Measurements from ENCODE around the gene TOX4. TPM values are rescaled to one million over a fixed set of nuclear protein-coding genes. Genes with fewer than 3 reads are reported as not detected.

Gene TOX4
- total RNA-seq, 1 experiment from 2014 or later = 50.1 TPM

GRCh38 chr14:21476523-21476924, 471 bp upstream of the TOX4 start:
- Histone ChIP-seq H3K4me1 (ENCODE audit: control insufficient read depth, insufficient read depth, low read length) (peaks cover 6% of the 10 kb centered on the region), H3K27me3 (ENCODE audit: control insufficient read depth, insufficient read depth, low read length) (no peaks in the 10 kb centered on the region), H3K9me3 (ENCODE audit: control insufficient read depth, insufficient read depth, low read depth, low read length) (no peaks in the 10 kb centered on the region), H3K27ac (ENCODE audit: low read length) (peak overlapping the region; percentile 88), H3K36me3 (ENCODE audit: control insufficient read depth, insufficient read depth, low read length) (peaks cover 8% of the 10 kb centered on the region), H3K4me3 (ENCODE audit: low read depth in 2 of 2, low read length in 2 of 2) (peak overlapping the region; percentile 92 to 99)
- intact Hi-C loops (cut with micrococcal nuclease; ENCODE audit: unreplicated experiment) = no loop called here
- TF ChIP-seq CTCF (IDR thresholded peaks at IDR 0.05) = no peak
- peak; percentile 38; the same call in 1 of the 2 replicates for TF ChIP-seq POLR2AphosphoS5 (IDR thresholded peaks at IDR 0.05; ENCODE audit: low read depth, low read length)
- peak; percentile 86 for ATAC-seq
- no TSS peak for BruUV-seq (replicated peaks)
- in situ Hi-C loops (cut with HindIII; ENCODE audit: low pct_unique_long_range_greater_than_20kb, low sequenced_read_pairs) = no loop called here
- DNase-seq (ENCODE audit: low read depth, low spot score) = peak; percentile 18
- ChIA-PET POLR2A (interaction anchor here (0.5 to 0.6 kb wide), 4 partner anchors 11 to 1702 kb away, joined by 3 to 4 read pairs (median 3); no protein-coding TSS in a partner anchor), CTCF (no interaction called here)

- Histone ChIP-seq H3K36me3 (ENCODE audit: control insufficient read depth, insufficient read depth, low read length) (no peaks in the 10 kb centered on the region; the same call in 1 of the 2 replicates), H3K4me3 (ENCODE audit: low read depth in 2 of 2, low read length in 2 of 2) (no peak overlapping the region), H3K27me3 (ENCODE audit: control insufficient read depth, insufficient read depth, low read length) (no peaks in the 10 kb centered on the region), H3K9me3 (ENCODE audit: control insufficient read depth, insufficient read depth, low read depth, low read length) (no peaks in the 10 kb centered on the region), H3K4me1 (ENCODE audit: control insufficient read depth, insufficient read depth, low read length) (no peaks in the 10 kb centered on the region), H3K27ac (ENCODE audit: low read length) (no peak overlapping the region)
- in situ Hi-C loops (cut with HindIII; ENCODE audit: low pct_unique_long_range_greater_than_20kb, low sequenced_read_pairs) = no loop called here
- ChIA-PET POLR2A (interaction anchor here (0.6 kb wide), 1 partner anchor 9 kb away, joined by 3 read pairs; no protein-coding TSS in a partner anchor), CTCF (no interaction called here)
- intact Hi-C loops (cut with micrococcal nuclease; ENCODE audit: unreplicated experiment) = no loop called here
- DNase-seq (ENCODE audit: low read depth, low spot score) = no peak
- no peak for TF ChIP-seq POLR2AphosphoS5 (IDR thresholded peaks at IDR 0.05; ENCODE audit: low read depth, low read length)
- TF ChIP-seq TCF7L2 (IDR thresholded peaks at IDR 0.05; ENCODE audit: low read depth, low read length) = no peak
- TF ChIP-seq CTCF (IDR thresholded peaks at IDR 0.05) = no peak
- TF ChIP-seq SIN3A (IDR thresholded peaks at IDR 0.05; ENCODE audit: borderline replicate concordance, insufficient read depth, low read depth, low read length) = no peak
- no peak for TF ChIP-seq REST (IDR thresholded peaks at IDR 0.05; ENCODE audit: insufficient read depth in 1 of 2, low read depth in 2 of 2, low read length in 1 of 2)
- ATAC-seq = no peak
- BruUV-seq (replicated peaks) = no TSS peak
These were observed 9.7 kb downstream of the TOX4 start for GRCh38 chr14:21486640-21487087.

All from Panc1 (cell line).